Stimulated activated CD4-positive, alpha-beta T cell treated with anti-CD3 and anti-CD28 coated beads, Interleukin-2, amount 100 ng/mL, for 4 hours (primary cell): ENCODE data around the gene FREM3.

Source experiments
- DNase-seq: peaks from one replicate; pipeline ENCODE4 v3.0.0-alpha.2; 2020; ENCODE audit warnings: low read depth

Gene FREM3

GRCh38 chr4:143667461-143667860 lies 33.0 kb downstream of the FREM3 start:
- DNase-seq, result no peak

- no peak for DNase-seq
Observed at GRCh38 chr4:143658336-143658735, 42.1 kb downstream of the FREM3 start.

- no peak for DNase-seq
Observed at GRCh38 chr4:143654571-143654970, 45.9 kb downstream of the FREM3 start.

GRCh38 chr4:143653031-143653430 lies 47.4 kb downstream of the FREM3 start:
- DNase-seq, result no peak

GRCh38 chr4:143643399-143643798 lies 57.1 kb downstream of the FREM3 start:
- no peak for DNase-seq

GRCh38 chr4:143642611-143643010 lies 57.9 kb downstream of the FREM3 start:
- DNase-seq, result no peak

- DNase-seq, result no peak
Observed at GRCh38 chr4:143641361-143641760, 59.1 kb downstream of the FREM3 start.

GRCh38 chr4:143634763-143635162 lies 65.7 kb downstream of the FREM3 start:
- DNase-seq, result no peak

GRCh38 chr4:143633833-143634232 lies 66.6 kb downstream of the FREM3 start:
- no peak for DNase-seq

- DNase-seq, result no peak
Observed at GRCh38 chr4:143626134-143626911, 74.2 kb downstream of the FREM3 start.

GRCh38 chr4:143625632-143626031 lies 74.8 kb downstream of the FREM3 start:
- no peak for DNase-seq

GRCh38 chr4:143623896-143624295 lies 76.6 kb downstream of the FREM3 start:
- DNase-seq, result no peak

- DNase-seq, result no peak
Observed at GRCh38 chr4:143618811-143619210, 81.7 kb downstream of the FREM3 start.

- no peak for DNase-seq
Observed at GRCh38 chr4:143617994-143618679, 82.3 kb downstream of the FREM3 start.

- DNase-seq, result no peak
Observed at GRCh38 chr4:143616771-143617170, 83.7 kb downstream of the FREM3 start.

GRCh38 chr4:143609492-143609891 lies 91.0 kb downstream of the FREM3 start:
- no peak for DNase-seq

GRCh38 chr4:143606480-143606879 lies 94.0 kb downstream of the FREM3 start:
- no peak for DNase-seq

GRCh38 chr4:143599827-143600226 lies 100.6 kb downstream of the FREM3 start:
- no peak for DNase-seq

GRCh38 chr4:143598816-143599215 lies 101.7 kb downstream of the FREM3 start:
- no peak for DNase-seq

GRCh38 chr4:143597276-143597675 lies 103.2 kb downstream of the FREM3 start:
- DNase-seq, result no peak

GRCh38 chr4:143587703-143588102 lies 112.8 kb downstream of the FREM3 start:
- no peak for DNase-seq

GRCh38 chr4:143586080-143586479 lies 114.4 kb downstream of the FREM3 start:
- no peak for DNase-seq

- no peak for DNase-seq
Observed at GRCh38 chr4:143585548-143585947, 114.9 kb downstream of the FREM3 start.
